ENCODE results near the gene PDIA5.

DNA sequence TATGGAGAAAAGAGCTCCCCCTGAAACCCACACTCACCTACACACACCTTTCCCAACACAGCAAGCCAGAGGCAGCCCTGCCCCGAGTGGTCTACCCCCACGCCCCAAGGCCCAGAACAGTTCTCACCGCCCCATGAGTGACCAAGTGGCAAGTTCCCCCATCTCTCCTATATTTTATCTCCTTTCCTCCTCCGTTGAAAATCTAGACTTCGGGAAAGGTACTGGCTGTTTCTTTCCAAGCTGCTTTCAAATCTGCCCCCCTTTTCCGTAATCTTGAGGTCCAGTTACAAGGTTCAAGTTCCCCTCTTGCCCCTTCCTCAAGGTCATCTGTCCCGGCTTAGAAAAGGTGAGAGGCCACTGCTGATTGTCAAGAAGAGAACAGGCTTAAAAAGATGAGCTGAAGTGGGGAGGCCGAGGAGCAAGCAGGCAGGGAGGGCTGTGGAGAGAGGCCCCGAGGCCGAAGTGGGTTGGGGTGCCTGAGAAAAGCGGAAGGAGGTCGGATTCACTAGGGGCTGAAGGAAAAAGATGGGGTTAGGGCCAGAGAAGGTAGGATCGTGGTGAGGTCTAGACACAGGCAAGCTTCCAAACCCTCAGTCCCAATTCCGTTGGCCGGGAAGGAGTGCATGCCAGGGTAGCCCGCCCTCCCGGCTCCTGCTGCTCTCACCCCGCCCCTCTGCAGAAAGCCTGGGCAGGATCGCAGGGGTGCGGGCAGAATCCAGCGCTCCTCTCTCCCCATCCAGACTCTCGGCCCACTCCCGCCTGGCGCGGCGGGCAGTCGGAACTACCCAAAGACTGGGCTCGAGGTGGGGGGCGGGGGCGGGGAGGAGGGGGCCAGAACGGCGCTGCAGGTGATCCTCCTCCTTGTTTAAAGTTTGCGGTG, 40.9 kb upstream of the PDIA5 start:
- TF ChIP-seq, protein P1, sequence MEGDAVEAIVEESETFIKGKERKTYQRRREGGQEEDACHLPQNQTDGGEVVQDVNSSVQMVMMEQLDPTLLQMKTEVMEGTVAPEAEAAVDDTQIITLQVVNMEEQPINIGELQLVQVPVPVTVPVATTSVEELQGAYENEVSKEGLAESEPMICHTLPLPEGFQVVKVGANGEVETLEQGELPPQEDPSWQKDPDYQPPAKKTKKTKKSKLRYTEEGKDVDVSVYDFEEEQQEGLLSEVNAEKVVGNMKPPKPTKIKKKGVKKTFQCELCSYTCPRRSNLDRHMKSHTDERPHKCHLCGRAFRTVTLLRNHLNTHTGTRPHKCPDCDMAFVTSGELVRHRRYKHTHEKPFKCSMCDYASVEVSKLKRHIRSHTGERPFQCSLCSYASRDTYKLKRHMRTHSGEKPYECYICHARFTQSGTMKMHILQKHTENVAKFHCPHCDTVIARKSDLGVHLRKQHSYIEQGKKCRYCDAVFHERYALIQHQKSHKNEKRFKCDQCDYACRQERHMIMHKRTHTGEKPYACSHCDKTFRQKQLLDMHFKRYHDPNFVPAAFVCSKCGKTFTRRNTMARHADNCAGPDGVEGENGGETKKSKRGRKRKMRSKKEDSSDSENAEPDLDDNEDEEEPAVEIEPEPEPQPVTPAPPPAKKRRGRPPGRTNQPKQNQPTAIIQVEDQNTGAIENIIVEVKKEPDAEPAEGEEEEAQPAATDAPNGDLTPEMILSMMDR (conservative IDR thresholded peaks at IDR 0.05; ENCODE audit: low read length), result no peak
- TF ChIP-seq EZH2phosphoT487 (IDR thresholded peaks at IDR 0.05; ENCODE audit: borderline replicate concordance, low read depth, low read length), result no peak
